H1 (cell line): ENCODE measurements around the gene BACE2. TPM values are rescaled to one million over a fixed set of nuclear protein-coding genes. Genes with fewer than 3 reads are reported as not detected.

Source experiments
- CTCF ChIA-PET: fragments of 300-600 bp; sonication (Branson Sonifier 250); formaldehyde crosslinking; loops from one replicate; lab custom pipeline; 2021; ENCODE audit not compliant: partially characterized antibody; lab: Charles Lee
- POLR2A ChIA-PET: fragments of 300-600 bp; sonication (Branson Sonifier 250); formaldehyde crosslinking; loops from one replicate; lab custom pipeline; 2021; ENCODE audit warnings: inconsistent platforms; ENCODE audit not compliant: partially characterized antibody; lab: Charles Lee
- DNase-seq, 2 experiments: peaks; one replicate each; pipeline versions ENCODE4 v3.0.0 to v3.0.0-alpha.2; 2010 to 2022; ENCODE audit warnings: low spot score in 2 of 2, low read depth in 1 of 2, mixed read lengths in 1 of 2
- FAIRE-seq: peaks from 2 replicates; lab custom pipeline; 2011; peaks lifted over from hg19 to GRCh38; lab: Jason Lieb, UNC
- H2AFZ ChIP-seq: 2 replicates; pipeline ENCODE4 v1.8.1; 2012; ENCODE audit warnings: low read length, inconsistent platforms
- H2AK5ac ChIP-seq: 2 replicates; pipeline ENCODE4 v1.6.1; 2013; ENCODE audit warnings: low read depth, low read length
- H2BK120ac ChIP-seq: replicated peaks from 2 replicates; pipeline ENCODE3; 2013; ENCODE audit warnings: low read depth, low read length, inconsistent platforms
- H2BK12ac ChIP-seq: 2 replicates; pipeline ENCODE4 v1.6.1; 2013; ENCODE audit warnings: low read depth, low read length
- H2BK15ac ChIP-seq: 2 replicates; pipeline ENCODE4 v1.6.1; 2013; ENCODE audit warnings: low read length
- H2BK20ac ChIP-seq: 2 replicates; pipeline ENCODE4 v1.6.1; 2013; ENCODE audit warnings: low read length
- H2BK5ac ChIP-seq: 2 replicates; pipeline ENCODE4 v1.6.1; 2013; ENCODE audit warnings: low read depth, low read length
- H3K14ac ChIP-seq: 2 replicates; pipeline ENCODE4 v1.6.1; 2013; ENCODE audit warnings: inconsistent platforms; ENCODE audit not compliant: insufficient read length
- H3K18ac ChIP-seq: 2 replicates; pipeline ENCODE4 v1.6.1; 2013; ENCODE audit warnings: low read length; ENCODE audit errors: extremely low read depth
- H3K23ac ChIP-seq: 2 replicates; pipeline ENCODE4 v1.6.1; 2013; ENCODE audit warnings: inconsistent platforms; ENCODE audit not compliant: insufficient read length
- H3K23me2 ChIP-seq: 2 replicates; pipeline ENCODE4 v1.6.1; 2013; ENCODE audit warnings: low read depth, low read length
- H3K27ac ChIP-seq: 2 replicates; pipeline ENCODE4 v1.6.1; 2011; ENCODE audit warnings: low read depth, low read length, inconsistent platforms
- H3K27me3 ChIP-seq, 4 experiments: replicated peaks in 1 of 4; 1 replicate in 1 of 4; 2 replicates in 3 of 4; pipeline versions ENCODE4 v1.6.1 to v1.8.1; 2011 to 2013; ENCODE audit warnings: low read length in 3 of 4, mild to moderate bottlenecking in 3 of 4, inconsistent platforms in 2 of 4, mixed read lengths in 2 of 4, moderate library complexity in 1 of 4; ENCODE audit not compliant: control insufficient read depth in 3 of 4, insufficient read depth in 3 of 4; ENCODE audit errors: extremely low read depth in 1 of 4
- H3K36me3 ChIP-seq, 4 experiments: 2 replicates each; pipeline versions ENCODE4 v1.6.1 to v1.8.1; 2011 to 2013; ENCODE audit warnings: mild to moderate bottlenecking in 4 of 4, low read length in 3 of 4, moderate library complexity in 2 of 4, control low read depth in 1 of 4, inconsistent platforms in 1 of 4; ENCODE audit not compliant: insufficient read depth in 4 of 4, control insufficient read depth in 2 of 4
- H3K4ac ChIP-seq: replicated peaks from 2 replicates; pipeline ENCODE3; 2013; ENCODE audit warnings: low read length, low read depth, mixed read lengths, inconsistent platforms; ENCODE audit not compliant: insufficient read length
- H3K4me1 ChIP-seq, 4 experiments: replicated peaks in 1 of 4; 1 replicate in 1 of 4; 2 replicates in 3 of 4; pipeline versions ENCODE4 v1.6.1 to v1.8.1; 2011 to 2013; ENCODE audit warnings: low read length in 3 of 4, inconsistent platforms in 2 of 4, mixed read lengths in 1 of 4; ENCODE audit not compliant: insufficient read depth in 4 of 4, control insufficient read depth in 3 of 4
- H3K4me2 ChIP-seq, 2 experiments: 2 replicates each; pipeline versions ENCODE4 v1.6.1 to v1.8.1; 2011 to 2013; ENCODE audit warnings: low read depth in 2 of 2, low read length in 2 of 2, control low read depth in 1 of 2, inconsistent platforms in 1 of 2, mild to moderate bottlenecking in 1 of 2; ENCODE audit not compliant: insufficient read depth in 1 of 2
- H3K4me3 ChIP-seq, 4 experiments: fragments of 200-600, 300-600 bp in 1 of 4; sonication (generic), shearing (Covaris generic), sonication (Bioruptor Twin) in 1 of 4; 2 replicates each; pipeline versions ENCODE4 v1.5.1 to v1.8.1; 2011 to 2016; ENCODE audit warnings: low read length in 4 of 4, low read depth in 3 of 4, control low read depth in 2 of 4, inconsistent platforms in 2 of 4, mild to moderate bottlenecking in 2 of 4, mixed read lengths in 1 of 4, moderate library complexity in 1 of 4; ENCODE audit not compliant: insufficient read depth in 2 of 4; ENCODE audit errors: extremely low read depth in 1 of 4
- H3K56ac ChIP-seq: replicated peaks from 2 replicates; pipeline ENCODE3; 2013; ENCODE audit warnings: low read depth, mild to moderate bottlenecking, mixed read lengths, low read length, inconsistent platforms; ENCODE audit not compliant: insufficient read length
- H3K79me1 ChIP-seq: 2 replicates; pipeline ENCODE4 v1.6.1; 2013; ENCODE audit warnings: low read depth, low read length, control low read depth
- H3K79me2 ChIP-seq, 2 experiments: 2 replicates each; pipeline versions ENCODE4 v1.6.1 to v1.8.1; 2012 to 2013; ENCODE audit warnings: low read length in 2 of 2, mild to moderate bottlenecking in 2 of 2, inconsistent platforms in 1 of 2; ENCODE audit not compliant: insufficient read depth in 2 of 2, control insufficient read depth in 1 of 2
- H3K9ac ChIP-seq, 4 experiments: replicated peaks in 1 of 4; 1 replicate in 1 of 4; 2 replicates in 3 of 4; pipeline versions ENCODE4 v1.6.1 to v1.8.1; 2011 to 2013; ENCODE audit warnings: low read depth in 3 of 4, low read length in 3 of 4, control low read depth in 2 of 4, mild to moderate bottlenecking in 2 of 4, moderate library complexity in 2 of 4, inconsistent platforms in 1 of 4; ENCODE audit errors: extremely low read depth in 1 of 4
- H3K9me3 ChIP-seq, 2 experiments: 2 replicates each; pipeline versions ENCODE4 v1.6.1 to v1.8.1; 2012 to 2013; ENCODE audit warnings: mild to moderate bottlenecking in 2 of 2, moderate library complexity in 2 of 2, control low read depth in 1 of 2, inconsistent platforms in 1 of 2, low read depth in 1 of 2, low read length in 1 of 2, mixed read lengths in 1 of 2; ENCODE audit not compliant: insufficient read depth in 2 of 2
- H4K20me1 ChIP-seq, 2 experiments: replicated peaks in 1 of 2; 2 replicates each; pipeline versions ENCODE3 to v1.8.1; 2011 to 2013; ENCODE audit warnings: inconsistent platforms in 2 of 2, low read length in 2 of 2, mild to moderate bottlenecking in 1 of 2; ENCODE audit not compliant: insufficient read depth in 2 of 2, control insufficient read depth in 1 of 2
- H4K5ac ChIP-seq: 2 replicates; pipeline ENCODE4 v1.6.1; 2013; ENCODE audit warnings: low read length, low read depth, mixed read lengths, inconsistent platforms; ENCODE audit not compliant: insufficient read length
- H4K8ac ChIP-seq: 2 replicates; pipeline ENCODE4 v1.8.0; 2013; ENCODE audit warnings: mild to moderate bottlenecking, moderate library complexity, low read length, inconsistent platforms; ENCODE audit not compliant: insufficient read depth; ENCODE audit errors: extremely low read depth
- H4K91ac ChIP-seq: replicated peaks from 2 replicates; pipeline ENCODE3; 2013; ENCODE audit warnings: low read length, mixed read lengths, inconsistent platforms; ENCODE audit not compliant: insufficient read length
- ATF2 ChIP-seq: IDR thresholded peaks from 2 replicates; pipeline ENCODE4 v1.6.1; 2012; ENCODE audit warnings: low read length, inconsistent platforms
- BACH1 ChIP-seq: IDR thresholded peaks from 2 replicates; pipeline ENCODE4 v1.6.1; 2012; ENCODE audit warnings: low read length, improper control_type of control experiment
- CBX5 ChIP-seq: fragments of 300-800, 300-1000 bp; sonication (generic); IDR thresholded peaks from 2 replicates; pipeline ENCODE4 v1.7.1; 2016; ENCODE audit warnings: antibody characterized with exemption, low read length, low read depth
- CBX8 ChIP-seq: fragments of 300-800, 300-1000 bp; sonication (generic); IDR thresholded peaks from 2 replicates; pipeline ENCODE4 v1.7.1; 2016; ENCODE audit warnings: low read depth, low read length, borderline replicate concordance
- CTBP2 ChIP-seq: IDR thresholded peaks from 2 replicates; pipeline ENCODE4 v1.7.0; 2011; ENCODE audit warnings: borderline replicate concordance, mild to moderate bottlenecking, moderate library complexity, mixed read lengths, low read length; ENCODE audit not compliant: insufficient read depth, insufficient read length
- HDAC2 ChIP-seq, 2 experiments: fragments of 300-600 bp in 1 of 2; sonication (generic) in 1 of 2; IDR thresholded peaks; 2 replicates each; pipeline ENCODE4 v1.6.1; 2011 to 2012; ENCODE audit warnings: low read depth in 2 of 2, low read length in 2 of 2, mild to moderate bottlenecking in 2 of 2, moderate library complexity in 2 of 2, borderline replicate concordance in 1 of 2, inconsistent platforms in 1 of 2
- JUND ChIP-seq: IDR thresholded peaks from 2 replicates; pipeline ENCODE4 v1.6.1; 2011; ENCODE audit warnings: mild to moderate bottlenecking, improper control_type of control experiment, low read length
- KDM1A ChIP-seq: fragments of 200-600, 300-600 bp; sonication (generic); IDR thresholded peaks from 2 replicates; pipeline ENCODE4 v1.7.1; 2016; ENCODE audit warnings: mild to moderate bottlenecking, low read length, borderline replicate concordance
- RAD21 ChIP-seq, 2 experiments: IDR thresholded peaks in 1 of 2; conservative IDR thresholded peaks in 1 of 2; 2 replicates each; pipeline ENCODE4 v1.6.1; 2011; ENCODE audit warnings: low read depth in 2 of 2, low read length in 2 of 2, improper control_type of control experiment in 1 of 2, inconsistent platforms in 1 of 2, mild to moderate bottlenecking in 1 of 2, moderate library complexity in 1 of 2
- SP2 ChIP-seq: IDR thresholded peaks from 2 replicates; pipeline ENCODE4 v1.6.1; 2012; ENCODE audit warnings: mild to moderate bottlenecking, low read length, inconsistent platforms
- SP4 ChIP-seq: IDR thresholded peaks from 2 replicates; pipeline ENCODE4 v1.6.1; 2012; ENCODE audit warnings: low read length, inconsistent platforms
- TAF1 ChIP-seq: IDR thresholded peaks from 2 replicates; pipeline ENCODE4 v1.6.1; 2011; ENCODE audit warnings: mild to moderate bottlenecking, low read depth, low read length
- ZNF274 ChIP-seq: IDR thresholded peaks from 2 replicates; pipeline ENCODE4 v1.7.0; 2012; ENCODE audit warnings: low read length, borderline replicate concordance; ENCODE audit errors: extremely low read depth
- WGBS, 2 experiments: shearing (Covaris generic) in 1 of 2; methylation state at CpG; one replicate each; pipeline versions ENCODE4 v1.1.6 to v1.1.7; 2013 to 2015; ENCODE audit warnings: low lambda C conversion rate in 2 of 2, mixed read lengths in 2 of 2, inconsistent platforms in 1 of 2, low coverage in 1 of 2, missing lambda C conversion rate in 1 of 2; ENCODE audit not compliant: insufficient replicate concordance in 2 of 2, insufficient coverage in 1 of 2, insufficient read length in 1 of 2; ENCODE audit errors: extremely low coverage in 1 of 2, missing lambda C conversion rate in 1 of 2; 5-methylcytosine and 5-hydroxymethylcytosine counted together
- polyA plus RNA-seq, 7 experiments: library from polyadenylated mRNA; depleted of rRNA in 3 of 7; stranded (reverse) in 5 of 7; unstranded in 2 of 7; fragments of >200 nt in 5 of 7; fragments of 200-250 nt in 2 of 7; gene quantifications; 1 replicate in 5 of 7; 2 replicates in 1 of 7; 4 replicates in 1 of 7; pipeline versions ENCODE4 v1.2.1 to v1.2.3, GENCODE V29; 2011 to 2013; ENCODE audit warnings: missing spikeins in 2 of 7, mixed read lengths in 2 of 7
- total RNA-seq: library from RNA; stranded (reverse); fragmentation: NEBNext Ultra II Directional; extraction: Animal tissue kit (Norgen Biotek cat#: 25700); gene quantifications from 2 replicates; pipeline ENCODE4 v1.2.1, GENCODE V29; 2021

The BACE2 gene
- total and polyA plus RNA-seq, 2 of the 8 experiments (the other 6 are each of a cell fraction or from before 2014, with no cell fraction given) = 8.1 to 10.9 TPM

- Histone ChIP-seq H3K4me3 (no peak overlapping the region), H4K5ac (no peak overlapping the region), H2AK5ac (no peak overlapping the region), H3K36me3 (no peaks in the 10 kb centered on the region), H3K56ac (no peak overlapping the region), H3K4ac (no peak overlapping the region), H3K4me2 (no peak overlapping the region), H3K18ac (no peak overlapping the region), H2AFZ (no peak overlapping the region), H4K91ac (no peak overlapping the region), H3K23ac (no peak overlapping the region), H2BK5ac (no peak overlapping the region), H2BK20ac (no peak overlapping the region), H2BK12ac (no peak overlapping the region), H2BK15ac (no peak overlapping the region), H3K9me3 (no peaks in the 10 kb centered on the region), H3K79me1 (no peaks in the 10 kb centered on the region), H3K79me2 (no peaks in the 10 kb centered on the region), H3K14ac (no peak overlapping the region), H4K20me1 (no peaks in the 10 kb centered on the region), H3K9ac (no peak overlapping the region), H4K8ac (no peak overlapping the region), H3K27ac (no peak overlapping the region), H3K4me1 (no peaks in the 10 kb centered on the region), H2BK120ac (no peak overlapping the region), H3K23me2 (no peaks in the 10 kb centered on the region), H3K27me3 (no peaks in the 10 kb centered on the region)
- CTCF ChIA-PET = no interaction called here
- no peak for FAIRE-seq
- WGBS, 2 experiments = 93% methylated on average over 8 of the region's 8 CpGs; no CpG with 5 or more reads in 1 of the 2 experiments
- no peak for DNase-seq
- POLR2A ChIA-PET = no interaction called here
- TF ChIP-seq SP4 (no peak), ZNF274 (no peak), ATF2 (no peak), TAF1 (no peak), KDM1A (no peak), CBX8 (no peak), SP2 (no peak), CBX5 (no peak), BACH1 (no peak), CTBP2 (no peak), HDAC2 (IDR thresholded peaks at IDR 0.05; ENCODE audit: borderline replicate concordance in 1 of 2, low read depth in 2 of 2, low read length in 2 of 2) (no peak), RAD21 (IDR thresholded peaks at IDR 0.05 in 1 of 2, conservative IDR thresholded peaks at IDR 0.05 in 1 of 2; ENCODE audit: low read depth in 2 of 2, low read length in 2 of 2) (no peak), JUND (no peak)
Measured at GRCh38 chr21:41260428-41260827, 92.5 kb downstream of the BACE2 start.
